ENCODE data around the gene RPA3. TPM values are rescaled to one million over a fixed set of nuclear protein-coding genes. Genes with fewer than 3 reads are reported as not detected.

The RPA3 gene
- total RNA-seq, 1 experiment from 2014 or later = 108 TPM

DNA sequence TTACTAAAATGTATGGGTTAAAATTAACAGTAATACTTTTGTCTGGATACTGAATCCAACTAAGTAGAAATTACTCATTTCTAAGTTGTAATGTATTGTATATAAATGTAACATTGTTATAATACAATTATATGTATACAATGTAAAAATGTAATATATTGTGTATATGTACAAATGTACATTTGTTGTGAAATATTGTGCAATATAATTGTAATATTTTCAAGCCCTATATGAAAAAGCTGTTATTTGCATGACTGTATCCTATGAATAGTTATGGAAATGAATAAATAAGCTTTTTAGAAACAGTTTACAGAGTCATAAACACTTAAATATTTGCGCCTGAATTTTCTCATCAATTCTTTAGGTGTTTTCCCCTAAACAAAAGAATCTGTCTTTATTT, 98.2 kb downstream of the RPA3 start:
- H3K56ac ChIP-seq (ENCODE audit: insufficient read length, low read depth, low read length) = no peak overlapping the region
- H3K9me3 ChIP-seq (ENCODE audit: control insufficient read depth, low read depth, low read length) = no peaks in the 10 kb centered on the region
- no peak overlapping the region for H3K23ac ChIP-seq (ENCODE audit: insufficient read length, low read depth, low read length)
- no peak overlapping the region for H2BK20ac ChIP-seq (ENCODE audit: low read depth, low read length, poor library complexity, severe bottlenecking)
- no peak overlapping the region for H3T11ph ChIP-seq (ENCODE audit: low read length)
- H4K91ac ChIP-seq (ENCODE audit: insufficient read length, low read depth, low read length) = no peak overlapping the region
- H3K27ac ChIP-seq (ENCODE audit: insufficient read length, low read depth, low read length) = no peak overlapping the region
- WGBS (ENCODE audit: extremely low coverage, insufficient read length, low lambda C conversion rate) = no CpG with 5 or more reads among the region's 1 CpG
- H3K23me2 ChIP-seq (ENCODE audit: insufficient read length, low read depth, low read length, poor library complexity, severe bottlenecking) = no peaks in the 10 kb centered on the region
- H3K4me2 ChIP-seq (ENCODE audit: insufficient read depth, insufficient read length, low read length) = no peak overlapping the region
- no peaks in the 10 kb centered on the region for H3K79me1 ChIP-seq (ENCODE audit: insufficient read depth, low read depth, low read length, poor library complexity, severe bottlenecking)
- Mint-ChIP-seq H3K27ac (no peak overlapping the region), H3K36me3 (ENCODE audit: insufficient read depth in 1 of 3, low read depth in 3 of 3) (no peaks in the 10 kb centered on the region), H3K4me3 (no peak overlapping the region), H3K4me1 (peaks cover 0 to 4% of the 10 kb centered on the region in 2 experiments; a peak in 1 of 4 replicates), H3K27me3 (ENCODE audit: low read depth) (no peaks in the 10 kb centered on the region), H3K9me3 (no peaks in the 10 kb centered on the region)
- H2BK5ac ChIP-seq (ENCODE audit: insufficient read length, low read length) = no peak overlapping the region
- H2BK120ac ChIP-seq (ENCODE audit: low read depth, low read length, poor library complexity, severe bottlenecking) = no peak overlapping the region
- H2AFZ ChIP-seq (ENCODE audit: low read length) = no peak overlapping the region
- no peak overlapping the region for H2AK5ac ChIP-seq (ENCODE audit: insufficient read length, low read length)
- no peak overlapping the region for H3K18ac ChIP-seq (ENCODE audit: insufficient read length, low read depth, low read length)
- H4K8ac ChIP-seq (replicated peaks; ENCODE audit: insufficient read length, low read depth, low read length) = no peak overlapping the region
- no peaks in the 10 kb centered on the region for H3K4me1 ChIP-seq (ENCODE audit: insufficient read depth, low read length)
- TF ChIP-seq, protein P1, sequence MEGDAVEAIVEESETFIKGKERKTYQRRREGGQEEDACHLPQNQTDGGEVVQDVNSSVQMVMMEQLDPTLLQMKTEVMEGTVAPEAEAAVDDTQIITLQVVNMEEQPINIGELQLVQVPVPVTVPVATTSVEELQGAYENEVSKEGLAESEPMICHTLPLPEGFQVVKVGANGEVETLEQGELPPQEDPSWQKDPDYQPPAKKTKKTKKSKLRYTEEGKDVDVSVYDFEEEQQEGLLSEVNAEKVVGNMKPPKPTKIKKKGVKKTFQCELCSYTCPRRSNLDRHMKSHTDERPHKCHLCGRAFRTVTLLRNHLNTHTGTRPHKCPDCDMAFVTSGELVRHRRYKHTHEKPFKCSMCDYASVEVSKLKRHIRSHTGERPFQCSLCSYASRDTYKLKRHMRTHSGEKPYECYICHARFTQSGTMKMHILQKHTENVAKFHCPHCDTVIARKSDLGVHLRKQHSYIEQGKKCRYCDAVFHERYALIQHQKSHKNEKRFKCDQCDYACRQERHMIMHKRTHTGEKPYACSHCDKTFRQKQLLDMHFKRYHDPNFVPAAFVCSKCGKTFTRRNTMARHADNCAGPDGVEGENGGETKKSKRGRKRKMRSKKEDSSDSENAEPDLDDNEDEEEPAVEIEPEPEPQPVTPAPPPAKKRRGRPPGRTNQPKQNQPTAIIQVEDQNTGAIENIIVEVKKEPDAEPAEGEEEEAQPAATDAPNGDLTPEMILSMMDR (conservative IDR thresholded peaks at IDR 0.05) = no peak
- no peaks in the 10 kb centered on the region for H4K20me1 ChIP-seq (ENCODE audit: control insufficient read depth, insufficient read depth, insufficient read length)
- no peak overlapping the region for H3K14ac ChIP-seq (ENCODE audit: insufficient read depth, low read length)
- no peak overlapping the region for H3K9ac ChIP-seq (ENCODE audit: extremely low read depth, insufficient read length, low read length)
- no peak overlapping the region for H4K5ac ChIP-seq (ENCODE audit: insufficient read length, low read depth, low read length)
- H3K27me3 ChIP-seq (ENCODE audit: insufficient read depth, low read length) = no peaks in the 10 kb centered on the region
- no peak for DNase-seq
- H2BK12ac ChIP-seq (ENCODE audit: insufficient read length, low read depth, low read length) = no peak overlapping the region
- no peak overlapping the region for H3K4ac ChIP-seq (ENCODE audit: low read depth, low read length)
- no peak overlapping the region for H2BK15ac ChIP-seq (ENCODE audit: low read depth, low read length)
- no peaks in the 10 kb centered on the region for H3K79me2 ChIP-seq (ENCODE audit: insufficient read depth, low read length)
